Middle frontal gyrus (tissue), 1 donor: ENCODE results near the gene TOMM22.

Source experiments
- DNase-seq: peaks from one replicate; pipeline ENCODE4 v3.0.0-alpha.2; 2015; ENCODE audit warnings: low spot score; ENCODE audit errors: extremely low spot score

Gene TOMM22

GRCh38 chr22:38696606-38697424 lies 15.1 kb downstream of the TOMM22 start:
- DNase-seq: no peak

- DNase-seq: no peak
Measured at GRCh38 chr22:38697425-38698089, 15.8 kb downstream of the TOMM22 start.

GRCh38 chr22:38698407-38699094 lies 16.8 kb downstream of the TOMM22 start:
- DNase-seq: no peak

DNA sequence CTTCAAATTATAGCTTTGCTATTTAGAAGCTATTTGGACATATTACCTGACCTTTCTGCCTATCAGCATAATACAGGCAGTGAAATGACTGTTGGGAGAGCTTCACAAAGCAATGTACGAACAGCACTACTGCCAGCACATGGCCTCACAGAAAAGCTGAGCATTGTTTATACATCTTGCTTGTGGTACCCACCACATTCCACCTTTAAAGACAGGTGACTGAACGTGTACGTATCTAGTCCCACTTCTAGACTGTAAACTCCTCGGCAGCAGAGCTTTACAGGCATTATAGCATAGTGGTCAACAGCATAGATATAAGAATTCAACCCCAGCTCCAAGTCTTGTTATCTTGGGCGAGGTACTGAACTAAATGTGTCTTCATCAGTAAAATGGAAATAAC lies 17.4 kb downstream of the TOMM22 start:
- DNase-seq: no peak

DNA sequence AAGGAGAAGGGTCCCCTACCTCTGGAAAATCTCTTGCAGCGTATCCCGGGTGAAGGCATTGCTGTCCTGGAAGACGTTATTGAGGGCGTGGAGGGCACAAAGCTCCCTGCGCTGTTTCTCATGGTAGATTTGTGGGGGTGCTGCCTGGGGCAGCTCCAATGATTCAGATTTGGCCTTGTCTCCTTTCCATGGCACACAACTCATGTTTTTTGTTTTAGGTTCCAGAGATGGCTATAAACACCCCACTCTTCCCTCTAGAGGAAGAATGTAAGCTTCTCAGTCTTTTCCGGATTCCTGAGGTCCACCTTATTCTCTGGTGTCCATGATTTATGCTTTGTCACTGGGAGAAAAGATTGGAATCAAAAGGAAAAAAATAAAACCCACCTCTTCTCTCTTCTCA lies 18.0 kb downstream of the TOMM22 start:
- no peak for DNase-seq

DNA sequence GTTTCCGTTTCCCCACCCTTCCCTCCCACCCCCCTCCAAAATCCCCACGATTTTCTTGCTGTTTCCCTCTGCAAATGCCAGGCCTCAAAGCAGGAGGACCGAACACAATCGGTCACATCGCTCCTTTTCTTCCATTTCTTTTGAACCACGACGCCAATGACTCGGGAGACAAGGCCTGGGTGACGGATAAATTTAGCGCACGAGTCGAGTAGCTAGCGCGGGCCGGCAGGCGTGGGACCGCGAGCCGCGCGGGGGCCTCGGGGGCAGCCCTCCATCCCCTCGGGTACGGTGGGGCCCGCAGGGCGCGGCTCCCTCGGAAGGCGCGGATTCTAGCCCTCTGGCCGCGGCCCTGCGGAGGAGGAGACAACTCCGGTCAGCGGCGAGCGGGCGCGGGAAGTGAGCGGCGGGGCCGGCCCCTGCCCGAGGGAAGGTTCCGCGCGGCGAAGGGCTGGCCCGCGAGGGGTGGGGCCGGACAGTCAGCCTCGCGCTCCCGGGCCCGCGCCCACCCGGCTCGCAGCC lies 18.6 kb downstream of the TOMM22 start:
- no peak for DNase-seq

DNA sequence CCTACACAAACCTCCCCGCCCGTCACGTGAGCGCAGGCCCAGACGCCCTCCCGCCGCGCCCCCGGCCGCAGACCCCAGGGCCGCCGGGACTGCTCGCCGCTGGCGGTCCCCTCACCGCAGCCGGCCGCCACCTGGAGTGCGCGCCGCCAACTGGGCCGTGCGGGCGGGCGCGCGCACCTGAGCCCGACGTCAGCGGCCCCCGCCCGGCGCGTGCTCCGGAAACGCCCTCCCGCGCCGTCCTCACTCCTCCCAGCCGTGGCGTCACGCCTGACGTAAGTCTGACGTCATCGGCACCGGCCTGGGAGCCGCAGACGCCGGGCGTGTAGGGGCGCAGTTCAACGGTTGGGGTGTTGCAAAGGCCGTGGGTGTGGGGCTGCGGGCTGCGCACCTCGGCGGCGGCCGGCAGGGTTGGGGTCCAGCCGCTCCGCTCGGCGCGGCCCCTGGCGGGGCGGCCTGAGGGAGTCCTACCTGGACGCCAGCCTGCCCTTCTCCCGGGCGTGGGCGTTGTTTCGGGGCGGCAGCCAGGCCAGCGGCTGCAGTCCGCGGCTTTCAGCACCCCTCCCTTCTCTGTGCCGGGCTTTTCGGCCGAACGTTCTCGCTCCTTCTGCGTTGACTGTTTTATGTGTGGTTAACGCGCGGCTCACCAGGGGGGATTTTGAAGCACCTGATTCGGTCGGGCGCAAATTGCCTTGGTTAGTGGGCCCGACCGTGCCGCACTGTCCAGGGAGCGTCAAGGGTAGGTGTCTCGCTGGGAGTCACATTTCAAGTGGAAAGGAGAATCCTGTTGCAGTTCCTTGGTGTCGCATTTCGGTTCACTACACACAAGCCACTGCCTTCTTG lies 19.3 kb downstream of the TOMM22 start, which contains the start of gene JOSD1:
Gene JOSD1, minus strand, starts transcription at position 155 of the 840 bp plus-strand sequence. CDS start 956 bp downstream, outside the sequence.
- peak; percentile 91 for DNase-seq

GRCh38 chr22:38704654-38705234 lies 23.0 kb downstream of the TOMM22 start:
- no peak for DNase-seq

- peak; percentile 100 for DNase-seq
Measured at GRCh38 chr22:38705235-38706100, 23.7 kb downstream of the TOMM22 start, which contains the start of gene GTPBP1. GTPBP1 (plus strand) TSS chr22:38705944; CDS start chr22:38705956, 12 bp downstream.

DNA sequence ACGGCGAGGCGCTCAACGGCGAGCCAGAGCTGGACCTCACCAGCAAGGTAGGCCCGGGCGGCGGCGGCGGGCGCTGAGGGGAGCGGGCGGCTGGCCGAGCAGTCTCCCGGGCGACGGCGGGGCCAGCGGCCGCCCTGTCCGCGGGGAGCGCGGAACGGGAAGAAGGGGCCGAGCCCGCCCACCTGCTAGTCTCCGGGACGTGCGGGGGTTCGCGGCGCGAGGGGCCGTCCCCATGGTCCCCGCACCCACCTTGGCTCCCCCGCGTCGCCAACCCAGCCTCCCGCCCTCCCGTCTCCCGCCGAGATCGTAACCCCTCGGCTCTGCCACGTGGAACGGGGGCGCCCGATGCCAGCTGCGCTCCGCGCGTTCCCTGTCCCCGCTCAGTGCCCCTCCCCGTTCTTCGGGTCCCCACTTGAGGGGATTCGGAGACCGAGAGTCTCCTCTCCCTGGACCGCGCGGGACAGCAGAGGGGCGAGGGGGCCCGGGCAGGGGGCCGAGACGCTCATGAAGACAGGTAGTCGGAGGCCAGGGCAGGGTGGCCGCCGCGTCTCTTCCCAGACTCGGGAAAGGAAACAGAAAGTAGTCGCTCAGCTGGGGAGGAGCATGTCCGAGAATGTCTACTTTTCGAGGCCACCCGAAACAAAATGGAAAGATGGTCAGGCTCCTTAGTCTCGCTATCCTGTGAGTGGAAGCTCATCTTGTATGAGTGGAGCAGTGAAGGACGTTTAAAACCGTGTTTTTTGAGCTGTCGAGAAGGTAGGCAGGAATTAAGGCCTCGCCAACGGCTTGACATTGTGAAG lies 24.5 kb downstream of the TOMM22 start:
- no peak for DNase-seq

- DNase-seq: no peak
Measured at GRCh38 chr22:38706901-38707195, 25.1 kb downstream of the TOMM22 start.

GRCh38 chr22:38707346-38707745 lies 25.6 kb downstream of the TOMM22 start:
- DNase-seq: no peak

- DNase-seq: no peak
Measured at GRCh38 chr22:38707984-38708383, 26.2 kb downstream of the TOMM22 start.

- no peak for DNase-seq
Measured at GRCh38 chr22:38709306-38709705, 27.5 kb downstream of the TOMM22 start.

DNA sequence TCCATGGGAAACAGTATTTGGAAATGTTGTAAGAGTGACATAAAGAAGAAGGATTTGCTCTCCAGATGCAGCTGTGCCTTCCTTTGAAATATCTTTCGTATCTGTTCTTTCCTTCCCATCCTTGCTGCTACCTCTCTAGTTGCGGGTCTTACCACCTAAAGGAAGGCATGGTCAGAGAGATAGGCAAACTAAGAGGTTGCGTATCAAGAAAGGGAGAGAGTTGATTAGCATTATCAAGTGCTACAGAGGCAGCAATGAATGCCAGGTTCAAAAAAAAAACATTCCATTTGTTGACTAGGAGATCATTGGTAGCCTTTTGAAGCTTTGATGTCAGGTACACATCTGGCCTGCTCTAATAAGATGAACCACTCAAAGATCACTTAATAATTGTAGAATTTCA lies 28.6 kb downstream of the TOMM22 start:
- DNase-seq: no peak

DNA sequence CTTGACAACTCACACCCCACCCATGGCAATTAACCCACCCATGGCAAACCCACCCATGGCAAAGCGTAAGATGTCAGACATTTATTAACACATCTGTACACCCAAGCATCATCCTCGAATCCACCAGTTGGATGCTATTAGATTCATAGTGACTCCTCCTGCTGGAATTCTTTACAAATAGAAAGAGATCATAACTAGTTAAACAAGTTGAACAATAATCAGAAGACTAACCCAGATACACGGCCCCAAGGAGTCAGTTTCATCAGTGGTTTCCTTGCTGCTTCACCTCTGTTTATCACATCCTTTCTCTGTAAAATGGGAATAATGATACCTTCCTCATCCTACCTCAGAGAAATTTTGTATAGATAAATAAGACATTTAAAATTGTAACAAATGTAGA lies 29.1 kb downstream of the TOMM22 start:
- DNase-seq: no peak

DNA sequence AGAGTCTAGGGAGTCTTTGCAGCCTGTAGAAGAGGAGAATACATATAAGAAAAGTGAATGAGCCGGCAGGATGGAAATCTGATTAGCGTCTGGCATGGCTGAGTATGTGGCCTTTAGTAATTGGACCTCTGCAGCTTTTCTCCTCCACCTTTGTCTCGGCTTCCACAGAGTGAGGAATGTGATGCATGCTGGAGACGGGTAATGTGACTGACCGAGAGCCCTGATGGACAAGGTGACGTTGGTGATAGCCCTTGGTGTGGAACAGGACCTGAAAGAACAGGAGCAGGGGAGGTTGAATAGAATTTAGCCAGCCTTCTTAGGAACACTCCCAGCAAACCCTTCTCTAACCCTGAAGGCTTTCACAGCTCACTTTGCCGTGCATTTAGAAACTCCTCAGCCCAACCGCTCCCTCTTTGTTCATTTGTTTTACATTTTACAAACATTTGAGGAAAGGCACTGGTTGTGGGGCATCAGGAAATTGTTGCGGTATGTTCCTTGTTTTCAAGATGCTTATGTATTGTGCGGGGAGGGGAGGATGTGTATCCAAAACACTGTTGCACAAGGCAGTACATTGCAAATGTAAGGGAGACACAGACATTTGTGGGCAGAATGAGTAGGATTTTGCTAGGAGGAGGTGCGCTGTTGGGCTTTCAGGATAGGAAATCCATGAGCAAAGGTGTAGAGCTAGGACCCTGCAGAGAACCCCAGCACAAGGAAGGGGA lies 30.9 kb downstream of the TOMM22 start:
- no peak for DNase-seq

- DNase-seq: no peak
Measured at GRCh38 chr22:38713921-38714320, 32.2 kb downstream of the TOMM22 start.
